ENCODE data around the gene LAMA4.

DNA sequence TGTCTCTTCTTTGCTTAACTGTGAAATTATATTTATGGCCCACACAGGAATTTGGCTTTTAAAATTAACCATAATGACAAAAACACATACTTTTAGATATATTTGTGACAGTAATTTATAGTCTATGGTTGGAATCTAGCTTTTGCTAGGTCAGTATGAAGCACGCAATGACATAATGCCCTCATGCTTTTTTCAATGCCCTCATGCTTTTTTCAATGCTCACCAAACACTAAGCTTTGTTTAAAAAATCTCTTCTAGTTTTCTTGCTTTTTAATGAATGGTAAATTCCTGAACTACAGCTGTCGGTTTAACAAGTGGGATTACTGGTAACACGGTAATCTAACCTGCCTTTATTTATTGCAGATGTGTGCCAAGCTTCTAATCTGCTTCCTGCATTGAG, 187.8 kb downstream of the LAMA4 start:
- TF ChIP-seq POLR2A (IDR thresholded peaks at IDR 0.05) (no peak), EP300 (IDR thresholded peaks at IDR 0.05) (no peak)
- TF ChIP-seq, protein P1, sequence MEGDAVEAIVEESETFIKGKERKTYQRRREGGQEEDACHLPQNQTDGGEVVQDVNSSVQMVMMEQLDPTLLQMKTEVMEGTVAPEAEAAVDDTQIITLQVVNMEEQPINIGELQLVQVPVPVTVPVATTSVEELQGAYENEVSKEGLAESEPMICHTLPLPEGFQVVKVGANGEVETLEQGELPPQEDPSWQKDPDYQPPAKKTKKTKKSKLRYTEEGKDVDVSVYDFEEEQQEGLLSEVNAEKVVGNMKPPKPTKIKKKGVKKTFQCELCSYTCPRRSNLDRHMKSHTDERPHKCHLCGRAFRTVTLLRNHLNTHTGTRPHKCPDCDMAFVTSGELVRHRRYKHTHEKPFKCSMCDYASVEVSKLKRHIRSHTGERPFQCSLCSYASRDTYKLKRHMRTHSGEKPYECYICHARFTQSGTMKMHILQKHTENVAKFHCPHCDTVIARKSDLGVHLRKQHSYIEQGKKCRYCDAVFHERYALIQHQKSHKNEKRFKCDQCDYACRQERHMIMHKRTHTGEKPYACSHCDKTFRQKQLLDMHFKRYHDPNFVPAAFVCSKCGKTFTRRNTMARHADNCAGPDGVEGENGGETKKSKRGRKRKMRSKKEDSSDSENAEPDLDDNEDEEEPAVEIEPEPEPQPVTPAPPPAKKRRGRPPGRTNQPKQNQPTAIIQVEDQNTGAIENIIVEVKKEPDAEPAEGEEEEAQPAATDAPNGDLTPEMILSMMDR (IDR thresholded peaks at IDR 0.05) = no peak
